ENCODE results near the gene THSD4.

The THSD4 gene

DNA sequence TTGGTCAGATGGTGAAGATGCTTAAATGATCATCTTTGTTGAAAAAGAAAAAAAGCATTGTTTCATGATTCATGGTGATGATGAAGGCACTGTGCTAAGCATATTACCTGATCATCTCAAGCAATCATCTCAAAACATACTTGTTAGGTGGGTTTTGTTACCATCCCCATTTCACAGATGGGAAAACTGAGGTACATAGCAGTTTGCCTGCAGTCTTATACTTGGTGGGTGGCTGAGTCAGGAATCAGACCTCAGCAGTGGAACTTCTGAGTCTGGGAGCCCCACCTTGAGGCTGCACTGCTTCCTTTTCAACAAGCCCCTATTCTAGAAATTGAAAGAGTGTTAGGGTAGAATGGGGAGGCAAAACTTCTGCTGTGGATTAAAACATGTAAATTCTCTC is 341.1 kb downstream of the THSD4 start:
- DNase-seq (ENCODE audit: low spot score), result no peak

DNA sequence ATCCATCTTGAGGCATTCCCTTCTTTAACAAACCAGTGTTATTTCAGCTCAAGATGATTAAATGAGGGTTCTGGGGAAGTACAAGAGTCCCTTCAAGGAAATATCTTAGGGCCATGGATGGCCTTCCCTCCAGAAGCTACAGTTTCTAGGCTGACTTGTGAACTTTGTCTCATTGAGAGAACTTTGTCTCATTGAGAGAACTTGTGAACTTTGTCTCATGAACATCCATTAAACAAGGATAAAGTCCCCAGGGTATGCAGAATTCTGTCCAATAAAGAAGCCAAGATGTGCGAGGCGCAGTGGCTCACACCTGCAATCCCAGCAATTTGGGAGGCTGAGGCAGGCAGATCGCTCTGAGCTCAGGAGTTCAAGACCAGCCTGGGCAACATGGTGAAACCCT is 341.5 kb downstream of the THSD4 start:
- no peak for DNase-seq (ENCODE audit: low spot score)

DNA sequence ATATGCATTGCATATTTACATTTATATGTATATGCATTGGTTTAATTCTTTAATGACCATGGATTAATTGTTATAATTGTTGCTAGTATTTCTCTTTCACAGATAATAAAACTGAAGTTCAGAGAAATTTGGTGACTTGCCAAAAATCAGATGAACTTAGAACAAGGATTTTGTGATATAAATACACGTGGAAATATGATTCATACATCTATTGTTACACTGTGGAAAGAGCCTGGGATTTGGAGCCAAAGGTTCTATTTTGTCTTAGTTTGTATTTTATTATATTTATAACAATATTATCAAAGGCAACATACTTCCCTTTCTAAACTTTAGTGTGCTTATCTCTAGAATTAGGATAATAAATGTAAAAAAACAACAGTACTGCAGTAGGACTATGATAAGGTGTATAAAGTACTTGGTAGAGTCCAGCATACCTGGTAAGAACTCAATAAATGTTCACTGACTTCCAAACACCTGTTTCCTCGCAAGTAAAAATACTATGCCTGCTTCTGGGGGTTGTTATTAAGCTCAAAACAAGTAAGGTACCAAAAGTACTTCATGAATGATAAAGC is 342.9 kb downstream of the THSD4 start:
- no peak for DNase-seq (ENCODE audit: low spot score)

- no peak for DNase-seq (ENCODE audit: low spot score)
These were observed 346.5 kb downstream of the THSD4 start for GRCh38 chr15:71461748-71462147.

GRCh38 chr15:71462638-71463037 is 347.4 kb downstream of the THSD4 start:
- no peak for DNase-seq (ENCODE audit: low spot score)

GRCh38 chr15:71463156-71463665 is 347.9 kb downstream of the THSD4 start:
- DNase-seq (ENCODE audit: low spot score), result no peak

DNA sequence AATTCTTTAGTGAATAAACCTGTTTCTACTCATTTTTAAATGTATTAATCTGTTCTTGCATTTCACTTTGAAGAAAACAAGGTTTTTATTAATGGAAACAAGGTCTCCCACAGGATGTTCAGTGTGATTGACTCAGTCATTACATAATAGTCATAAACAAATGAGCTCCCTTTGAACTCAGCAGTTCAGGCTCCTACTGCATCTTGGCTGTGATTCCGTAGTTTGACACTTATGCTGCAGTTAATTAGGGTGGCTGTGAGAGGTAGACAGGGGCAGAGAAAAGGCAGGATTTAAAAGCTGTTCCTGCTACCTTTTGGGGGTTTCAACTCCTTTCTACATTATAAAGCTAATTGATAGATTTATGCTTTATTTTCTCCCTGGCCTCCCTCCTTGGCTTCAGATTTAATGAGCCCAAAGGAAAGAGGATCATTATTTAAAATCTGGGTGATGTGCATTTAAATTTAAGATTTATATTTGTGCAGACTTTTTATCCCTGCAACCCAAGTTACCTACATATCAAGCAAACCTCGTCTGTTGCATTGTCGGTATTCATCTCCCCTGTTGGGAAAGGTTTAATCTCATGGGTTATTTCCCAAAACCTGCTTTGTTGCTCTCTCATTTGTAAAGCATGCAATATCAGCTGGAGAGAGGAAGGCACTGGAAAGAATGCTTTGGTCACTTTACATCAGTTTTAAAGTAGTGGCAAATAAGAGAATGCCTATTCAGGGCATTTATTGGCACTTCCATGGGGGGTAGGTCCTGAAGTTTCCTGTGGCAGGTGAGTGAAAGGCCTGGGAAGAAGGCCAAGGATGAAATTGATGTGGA is 350.1 kb downstream of the THSD4 start:
- DNase-seq (ENCODE audit: low spot score), result no peak

- no peak for DNase-seq (ENCODE audit: low spot score)
These were observed 353.4 kb downstream of the THSD4 start for GRCh38 chr15:71468715-71469114.

GRCh38 chr15:71469413-71469812 is 354.1 kb downstream of the THSD4 start:
- DNase-seq (ENCODE audit: low spot score), result no peak

DNA sequence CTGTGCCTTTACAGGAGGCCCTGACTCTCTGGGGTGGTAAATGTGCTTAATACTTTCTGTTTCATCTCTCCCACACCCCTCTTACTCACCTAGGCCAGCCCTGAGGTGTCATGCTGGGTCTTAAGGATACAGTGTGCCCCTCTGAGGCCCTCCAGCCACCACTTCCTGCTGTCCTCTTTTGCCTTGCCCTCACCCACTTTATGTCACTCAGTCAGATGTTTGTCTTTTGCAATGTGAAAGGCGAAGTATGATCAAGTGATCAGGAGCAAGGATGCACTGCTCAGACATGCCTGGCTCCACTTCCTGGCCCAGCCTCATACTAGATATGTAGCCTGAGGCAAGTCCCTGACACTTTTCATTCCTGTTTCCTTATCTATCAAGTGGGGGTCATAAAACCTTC is 356.1 kb downstream of the THSD4 start:
- no peak for DNase-seq (ENCODE audit: low spot score)

- DNase-seq (ENCODE audit: low spot score), result no peak
These were observed 357.3 kb downstream of the THSD4 start for GRCh38 chr15:71472566-71472965.

- DNase-seq (ENCODE audit: low spot score), result no peak
These were observed 358.5 kb downstream of the THSD4 start for GRCh38 chr15:71473751-71474150.

DNA sequence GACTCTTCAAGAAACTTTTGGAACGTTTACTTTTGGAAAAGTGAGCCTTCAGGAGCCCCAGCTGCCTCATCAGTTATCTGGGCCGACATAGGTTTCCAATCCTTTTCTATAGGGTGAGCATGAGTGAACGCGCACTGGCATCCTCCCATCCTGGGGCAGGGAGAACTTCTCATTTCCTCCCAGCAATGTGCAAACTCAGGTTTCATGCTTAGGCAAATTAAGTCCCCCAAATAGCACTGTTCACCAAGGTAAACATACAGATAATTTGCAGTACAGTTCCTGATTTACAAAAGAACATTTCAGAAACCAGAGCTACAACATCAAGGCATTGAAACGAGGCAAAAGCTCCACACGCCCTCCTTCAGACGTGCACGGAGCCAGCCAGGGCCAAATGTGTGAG is 361.6 kb downstream of the THSD4 start:
- DNase-seq (ENCODE audit: low spot score), result no peak

GRCh38 chr15:71480556-71480955 is 365.3 kb downstream of the THSD4 start:
- no peak for DNase-seq (ENCODE audit: low spot score)

GRCh38 chr15:71484080-71484479 is 368.8 kb downstream of the THSD4 start:
- no peak for DNase-seq (ENCODE audit: low spot score)

DNA sequence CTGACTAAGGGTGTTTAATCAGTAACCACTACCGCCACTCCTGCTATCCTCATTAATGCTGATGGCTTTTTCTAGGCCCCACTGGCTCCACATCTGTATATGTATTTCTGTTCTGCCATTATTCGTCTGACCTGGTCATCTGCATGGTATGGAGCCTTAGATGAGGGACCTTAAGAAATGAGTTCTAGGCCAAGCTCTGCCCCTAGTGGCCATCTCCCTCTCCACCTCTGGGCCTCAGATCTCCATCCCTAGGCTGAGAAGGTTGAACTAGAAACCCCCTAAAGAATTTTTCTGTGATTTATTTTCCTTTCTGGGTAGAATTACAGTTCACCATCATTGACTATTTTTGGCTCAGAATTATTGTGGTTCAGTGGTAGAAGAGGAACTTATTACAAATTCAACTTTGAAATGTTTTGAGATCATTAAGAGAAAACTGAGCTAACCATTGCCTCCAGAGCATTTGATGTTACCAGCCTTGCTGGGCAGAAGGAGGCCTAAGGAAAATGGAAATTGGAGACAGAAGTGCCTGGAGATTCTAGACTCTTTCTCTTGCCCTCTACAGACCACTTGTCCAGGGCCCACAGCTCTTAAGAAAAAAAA is 369.9 kb downstream of the THSD4 start:
- DNase-seq (ENCODE audit: low spot score), result no peak

GRCh38 chr15:71489570-71489969 is 374.3 kb downstream of the THSD4 start:
- DNase-seq (ENCODE audit: low spot score), result no peak

DNA sequence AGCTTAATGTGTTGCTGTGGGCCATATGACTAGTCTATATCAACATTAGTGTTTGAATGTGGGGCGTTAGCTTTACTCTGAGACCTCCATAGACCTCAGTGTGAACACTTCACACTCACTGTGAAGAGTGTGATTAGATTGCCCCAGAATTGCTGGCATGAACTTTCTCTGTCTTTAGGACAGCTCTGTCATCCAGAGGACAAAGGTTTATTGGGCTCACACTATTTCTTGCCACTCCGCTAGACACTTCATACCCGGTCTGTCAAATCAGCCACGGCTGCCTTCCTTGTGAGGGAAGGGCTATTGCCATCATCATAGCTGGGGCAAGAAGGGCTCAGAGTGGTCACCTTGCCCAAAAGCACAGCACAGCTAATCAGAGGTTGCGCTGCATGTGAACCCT is 378.3 kb downstream of the THSD4 start:
- no peak for DNase-seq (ENCODE audit: low spot score)

DNA sequence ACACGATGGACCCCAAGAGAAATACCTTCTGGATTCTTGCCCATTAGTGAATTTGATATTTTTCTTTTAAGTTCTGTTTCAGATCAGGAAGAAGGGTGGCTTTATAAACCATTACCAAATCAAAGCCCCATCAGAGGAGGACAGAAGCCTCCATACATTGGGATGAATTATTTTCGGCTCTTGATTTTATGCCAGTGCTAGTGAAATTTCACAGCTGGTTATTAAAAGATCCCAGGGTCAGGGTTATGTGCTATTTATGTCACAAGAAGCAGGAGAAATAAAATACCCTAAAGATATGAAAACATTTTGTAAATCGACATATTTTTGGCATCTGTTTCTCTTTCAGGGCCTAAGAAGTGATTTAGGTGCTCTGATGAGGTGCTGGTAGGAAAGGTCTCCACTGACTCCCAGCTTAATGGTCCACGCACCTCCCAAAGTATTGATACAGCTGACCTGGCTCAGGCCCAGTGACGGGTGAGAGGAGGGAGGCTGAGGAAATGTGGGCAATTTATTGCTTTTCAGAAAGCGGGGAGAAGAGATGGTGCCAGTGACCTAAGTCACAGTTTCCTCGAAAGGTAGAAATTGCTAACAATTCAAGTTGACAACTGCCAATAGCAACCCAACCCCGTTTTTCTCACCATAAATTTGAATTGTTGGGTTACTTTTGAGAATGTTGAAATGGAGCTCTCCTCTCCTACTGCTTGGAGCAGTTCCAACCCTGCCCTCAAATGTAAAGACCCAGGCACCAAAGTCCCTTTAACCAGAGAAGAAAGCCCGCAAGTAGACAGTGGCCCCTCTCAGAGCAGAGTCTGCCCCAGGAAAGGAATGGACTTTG is 379.5 kb downstream of the THSD4 start:
- no peak for DNase-seq (ENCODE audit: low spot score)

- no peak for DNase-seq (ENCODE audit: low spot score)
These were observed 380.1 kb downstream of the THSD4 start for GRCh38 chr15:71495398-71495780.

DNA sequence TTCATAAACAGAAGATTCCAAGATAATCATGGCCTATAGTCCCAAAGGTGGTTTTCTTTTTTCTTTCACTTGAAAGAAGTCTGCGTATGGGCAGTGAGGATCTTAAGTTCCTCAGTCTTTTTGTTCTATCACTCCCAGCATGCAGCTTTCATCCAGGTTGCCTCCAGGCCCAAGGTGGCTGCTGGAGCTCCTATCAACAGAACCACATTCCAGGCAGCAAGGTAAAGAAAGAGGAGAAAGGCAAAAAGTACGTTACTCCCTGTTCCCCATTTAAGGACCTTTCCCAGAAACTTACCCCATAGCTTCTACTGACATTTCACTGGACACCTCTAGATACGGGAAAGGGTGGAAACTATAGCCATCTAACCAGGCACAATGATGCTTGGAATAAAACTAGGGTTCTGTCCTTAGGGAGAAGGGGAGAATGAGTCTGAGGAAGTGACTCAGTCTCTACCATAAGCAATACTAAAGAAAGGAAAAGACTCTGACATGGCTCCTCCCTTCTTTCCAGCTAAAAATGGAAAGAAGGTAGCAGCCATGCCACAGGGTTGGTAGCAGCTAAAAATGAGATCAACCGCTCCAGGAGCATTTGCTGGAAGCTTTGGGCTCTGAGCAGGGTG is 381.2 kb downstream of the THSD4 start:
- peak; percentile 25 for DNase-seq (ENCODE audit: low spot score)
